Peyer's patch (tissue), 4 donors: ENCODE results near the gene TMEM18. TPM values are rescaled to one million over a fixed set of nuclear protein-coding genes. Genes with fewer than 3 reads are reported as not detected.

Experiments used
- DNase-seq, 3 donors: peaks; one replicate each; pipeline ENCODE4 v3.0.0-alpha.2; 2017 to 2019
- H3K27ac ChIP-seq, 4 donors: fragments of 200-600 bp; sonication (generic); one replicate each; pipeline ENCODE4 v1.5.1; 2016 to 2019
- H3K27me3 ChIP-seq, 2 donors: fragments of 200-600 bp; sonication (generic); one replicate each; pipeline ENCODE4 v1.5.1; 2019
- H3K36me3 ChIP-seq, 3 donors: fragments of 200-600 bp; sonication (generic); one replicate each; pipeline ENCODE4 v1.5.1; 2016 to 2019
- H3K4me1 ChIP-seq, 4 donors: fragments of 200-600 bp; sonication (generic); one replicate each; pipeline ENCODE4 v1.5.1; 2016 to 2019
- H3K4me3 ChIP-seq, 4 donors: fragments of 200-600 bp; sonication (generic); 1 replicate in 3 of 4; 2 replicates in 1 of 4; pipeline ENCODE4 v1.5.1; 2016 to 2019; ENCODE audit warnings: mild to moderate bottlenecking in 1 of 4
- H3K9me3 ChIP-seq, 4 donors: fragments of 200-600 bp; sonication (generic); one replicate each; pipeline ENCODE4 v1.5.1; 2016 to 2019; ENCODE audit warnings: mild to moderate bottlenecking in 1 of 4
- POLR2A ChIP-seq, 2 donors: fragments of 450-650 bp; IDR thresholded peaks; one replicate each; pipeline ENCODE4 v1.5.1; 2017; ENCODE audit warnings: antibody characterized with exemption in 2 of 2, mild to moderate bottlenecking in 2 of 2, moderate library complexity in 2 of 2
- total RNA-seq, 4 donors: library from RNA; depleted of rRNA; stranded (reverse); fragments of >200 nt; gene quantifications; one replicate each; pipeline ENCODE4 v1.1.0, GENCODE V29; 2016
- TF ChIP-seq, protein P1 (sequence below), 6 experiments: fragments of 450-650 bp in 4 of 6; fragments of 200-600 bp in 2 of 6; sonication (generic) in 1 of 6; IDR thresholded peaks; one replicate each; pipeline ENCODE4 v1.5.1; 2017 to 2019; ENCODE audit warnings: antibody characterized with exemption in 6 of 6, mild to moderate bottlenecking in 3 of 6, moderate library complexity in 1 of 6

The TMEM18 gene
- total RNA-seq, 4 donors from 2014 or later, result 13.9 to 22.8 (median 16.4) TPM

DNA sequence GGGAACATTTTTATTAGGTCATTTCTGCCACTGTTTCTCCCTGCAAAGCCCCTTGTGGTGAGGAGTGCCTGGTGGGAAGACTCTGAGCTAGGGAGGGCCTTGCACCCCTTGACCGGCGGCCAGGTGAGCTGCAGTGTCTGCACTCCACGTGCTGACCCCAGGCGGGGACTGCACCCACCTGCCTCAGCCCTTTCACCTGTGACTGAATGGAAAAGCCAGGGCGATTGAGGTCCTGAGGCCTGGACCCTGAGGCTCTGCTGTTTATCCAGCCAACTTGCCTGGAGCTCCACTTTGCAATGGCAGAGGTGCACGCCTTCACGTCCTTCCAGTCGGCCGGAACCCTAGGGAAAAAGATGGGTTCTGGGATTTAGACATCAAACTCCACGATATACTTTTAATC is 53.1 kb downstream of the TMEM18 start:
- Histone ChIP-seq H3K36me3 (no peaks in the 10 kb centered on the region), H3K4me3 (no peak overlapping the region), H3K27ac (no peak overlapping the region), H3K9me3 (no peaks in the 10 kb centered on the region), H3K27me3 (no peaks in the 10 kb centered on the region), H3K4me1 (no peaks in the 10 kb centered on the region)
- DNase-seq, result no peak
- TF ChIP-seq, protein P1, sequence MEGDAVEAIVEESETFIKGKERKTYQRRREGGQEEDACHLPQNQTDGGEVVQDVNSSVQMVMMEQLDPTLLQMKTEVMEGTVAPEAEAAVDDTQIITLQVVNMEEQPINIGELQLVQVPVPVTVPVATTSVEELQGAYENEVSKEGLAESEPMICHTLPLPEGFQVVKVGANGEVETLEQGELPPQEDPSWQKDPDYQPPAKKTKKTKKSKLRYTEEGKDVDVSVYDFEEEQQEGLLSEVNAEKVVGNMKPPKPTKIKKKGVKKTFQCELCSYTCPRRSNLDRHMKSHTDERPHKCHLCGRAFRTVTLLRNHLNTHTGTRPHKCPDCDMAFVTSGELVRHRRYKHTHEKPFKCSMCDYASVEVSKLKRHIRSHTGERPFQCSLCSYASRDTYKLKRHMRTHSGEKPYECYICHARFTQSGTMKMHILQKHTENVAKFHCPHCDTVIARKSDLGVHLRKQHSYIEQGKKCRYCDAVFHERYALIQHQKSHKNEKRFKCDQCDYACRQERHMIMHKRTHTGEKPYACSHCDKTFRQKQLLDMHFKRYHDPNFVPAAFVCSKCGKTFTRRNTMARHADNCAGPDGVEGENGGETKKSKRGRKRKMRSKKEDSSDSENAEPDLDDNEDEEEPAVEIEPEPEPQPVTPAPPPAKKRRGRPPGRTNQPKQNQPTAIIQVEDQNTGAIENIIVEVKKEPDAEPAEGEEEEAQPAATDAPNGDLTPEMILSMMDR (IDR thresholded peaks at IDR 0.05), result no peak
- no peak for TF ChIP-seq POLR2A (IDR thresholded peaks at IDR 0.05)

GRCh38 chr2:623130-623922 is 53.9 kb downstream of the TMEM18 start:
- Histone ChIP-seq H3K4me3 (no peak overlapping the region), H3K9me3 (no peaks in the 10 kb centered on the region), H3K27me3 (no peaks in the 10 kb centered on the region), H3K4me1 (no peaks in the 10 kb centered on the region), H3K27ac (no peak overlapping the region), H3K36me3 (no peaks in the 10 kb centered on the region)
- TF ChIP-seq, protein P1 (IDR thresholded peaks at IDR 0.05), result no peak
- TF ChIP-seq POLR2A (IDR thresholded peaks at IDR 0.05), result no peak
- DNase-seq, result no peak

DNA sequence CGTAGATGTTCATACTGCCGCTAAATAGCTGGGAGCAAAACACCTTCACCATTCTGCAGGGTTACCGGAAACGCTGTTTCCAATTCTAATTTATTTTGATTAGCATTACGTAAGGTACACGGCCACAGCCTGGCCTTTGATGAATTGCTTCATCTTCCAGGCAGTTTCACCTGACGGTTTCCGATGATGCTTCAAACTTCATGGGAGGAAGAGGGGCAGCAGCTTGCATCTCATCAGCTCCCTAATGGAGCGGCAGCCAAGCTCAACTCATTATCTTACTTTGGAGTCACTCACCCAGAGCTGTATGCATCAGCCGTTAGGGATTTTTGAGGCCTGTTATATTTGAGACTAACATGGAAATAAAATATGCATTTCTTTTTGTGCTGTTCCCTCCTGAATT is 54.8 kb downstream of the TMEM18 start:
- H3K9me3 ChIP-seq, result no peaks in the 10 kb centered on the region
- H3K4me3 ChIP-seq, result no peak overlapping the region
- DNase-seq, result no peak
- no peaks in the 10 kb centered on the region for H3K27me3 ChIP-seq
- TF ChIP-seq POLR2A (IDR thresholded peaks at IDR 0.05), result no peak
- TF ChIP-seq, protein P1 (IDR thresholded peaks at IDR 0.05), result no peak
- H3K4me1 ChIP-seq, result no peaks in the 10 kb centered on the region
- H3K36me3 ChIP-seq, result no peaks in the 10 kb centered on the region
- H3K27ac ChIP-seq, result no peak overlapping the region

DNA sequence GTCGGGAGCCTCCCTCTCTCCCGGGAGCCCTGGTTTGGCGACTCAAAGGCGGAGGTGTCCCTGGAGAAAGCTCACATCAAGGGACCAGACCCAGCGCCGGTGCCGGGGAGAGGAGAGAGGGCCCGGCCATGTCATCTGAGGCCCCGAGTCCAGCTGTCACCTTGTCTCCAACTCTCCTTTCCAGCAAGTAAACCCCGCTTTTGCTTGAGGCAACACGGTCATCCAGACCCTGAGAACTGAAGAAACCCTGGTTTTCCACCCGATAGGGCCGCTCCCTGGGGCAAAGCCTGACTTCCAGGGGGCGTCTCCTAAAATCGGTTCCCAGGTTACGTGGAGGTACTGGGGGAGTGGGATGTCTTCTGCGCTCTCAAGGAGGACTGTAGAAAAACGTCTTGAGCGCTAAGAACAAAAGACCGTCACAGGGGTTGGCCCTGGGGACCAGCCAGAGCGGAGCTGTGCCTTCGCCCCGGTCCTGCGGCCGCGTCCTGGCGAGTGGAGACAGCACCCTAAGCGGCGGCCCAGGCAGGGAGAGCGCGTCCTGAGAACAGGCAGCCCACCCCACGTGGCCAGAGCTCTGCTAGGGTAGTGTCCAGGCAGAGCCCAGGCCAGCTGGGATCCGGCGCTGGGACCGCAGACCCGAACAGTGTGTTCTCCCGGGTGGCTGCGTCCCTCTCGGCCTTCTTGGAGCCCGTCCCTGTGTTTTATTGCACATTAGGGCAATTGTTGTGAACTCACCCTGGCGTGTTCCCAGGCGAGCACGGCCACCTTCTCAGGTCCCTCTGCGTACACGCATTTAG is 55.7 kb downstream of the TMEM18 start:
- Histone ChIP-seq H3K9me3 (no peaks in the 10 kb centered on the region), H3K27me3 (no peaks in the 10 kb centered on the region), H3K27ac (no peak overlapping the region), H3K4me1 (no peaks in the 10 kb centered on the region), H3K4me3 (no peak overlapping the region), H3K36me3 (no peaks in the 10 kb centered on the region)
- TF ChIP-seq, protein P1 (IDR thresholded peaks at IDR 0.05), result no peak
- TF ChIP-seq POLR2A (IDR thresholded peaks at IDR 0.05), result no peak
- no peak for DNase-seq

DNA sequence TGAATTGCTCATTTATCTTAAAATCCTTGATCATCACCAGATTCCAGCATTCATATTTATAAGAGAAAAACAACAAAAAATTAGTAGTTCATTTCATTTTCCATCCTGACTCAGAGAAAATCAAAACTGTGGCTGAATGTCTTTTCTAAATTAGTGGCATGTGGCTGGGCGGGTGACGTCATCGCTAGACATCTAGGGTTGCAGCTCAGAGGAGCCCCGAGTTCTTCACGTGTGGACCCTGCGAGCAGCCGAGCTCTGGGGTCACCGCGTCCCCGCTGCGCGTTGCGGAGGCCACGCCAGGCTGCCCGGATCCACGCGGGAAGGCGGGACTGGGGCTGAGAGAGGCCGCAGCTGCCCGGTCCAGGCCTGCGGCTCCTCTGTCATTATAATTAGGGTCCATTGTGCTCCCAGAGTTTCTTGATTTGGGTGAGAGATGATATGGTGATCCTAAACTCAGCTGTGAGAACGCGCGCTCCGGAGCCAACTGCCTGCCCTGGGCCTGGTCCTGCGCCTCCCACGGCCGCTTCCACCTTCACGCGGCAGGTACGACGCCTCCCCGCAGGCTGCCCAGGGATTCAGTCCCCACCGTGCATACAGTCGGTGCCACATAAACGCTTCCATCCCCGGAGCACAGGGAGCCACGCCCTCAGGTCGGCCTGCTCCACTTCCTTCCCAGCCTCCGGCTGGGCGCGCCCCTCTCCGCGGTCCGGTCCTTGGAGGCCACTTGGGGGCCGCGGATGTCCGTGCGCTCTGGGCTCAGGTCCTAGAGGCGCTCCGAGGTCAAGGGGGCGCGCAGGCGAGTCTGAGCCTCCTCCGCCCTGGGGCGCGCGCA is 56.5 kb downstream of the TMEM18 start:
- Histone ChIP-seq H3K4me1 (no peaks in the 10 kb centered on the region), H3K36me3 (no peaks in the 10 kb centered on the region), H3K27ac (no peak overlapping the region), H3K9me3 (no peaks in the 10 kb centered on the region), H3K4me3 (no peak overlapping the region), H3K27me3 (no peaks in the 10 kb centered on the region)
- no peak for TF ChIP-seq POLR2A (IDR thresholded peaks at IDR 0.05)
- TF ChIP-seq, protein P1 (IDR thresholded peaks at IDR 0.05), result no peak
- DNase-seq, result no peak
